ENCODE data around the gene KIF5B. TPM values are rescaled to one million over a fixed set of nuclear protein-coding genes. Genes with fewer than 3 reads are reported as not detected.

KIF5B gene
- total RNA-seq, 1 experiment from 2014 or later: 63.2 TPM

DNA sequence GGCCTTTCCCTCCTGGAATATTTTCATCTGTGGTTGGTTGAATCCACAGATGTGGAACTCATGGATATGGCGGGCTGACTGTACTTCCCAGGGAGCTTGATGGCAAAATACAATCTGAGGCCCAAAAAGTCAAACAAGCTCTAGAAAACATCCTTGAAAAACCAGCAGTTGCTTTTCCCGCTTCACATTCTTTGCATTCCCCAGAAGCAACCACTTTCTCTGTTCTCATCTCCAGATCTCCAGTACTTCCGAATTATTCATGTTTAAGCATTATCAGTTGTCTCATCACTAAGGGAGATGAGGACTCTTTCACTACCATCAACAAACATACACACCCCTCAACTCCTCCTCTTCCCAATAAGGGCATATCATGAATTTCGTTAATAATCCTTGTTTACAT lies 55.3 kb downstream of the KIF5B start:
- CTCF ChIA-PET: interaction anchor here (1.2 to 4.7 kb wide), 2 partner anchors 139 to 210 kb away, joined by 4 to 25 read pairs; no protein-coding TSS in a partner anchor
- Mint-ChIP-seq H3K36me3 (no peaks in the 10 kb centered on the region), H3K9me3 (no peaks in the 10 kb centered on the region), H3K27me3 (ENCODE audit: low read depth) (no peaks in the 10 kb centered on the region), H3K27ac (peak overlapping the region; percentile 58), H3K4me1 (peaks cover 59% of the 10 kb centered on the region), H3K4me3 (no peak overlapping the region)
- ATAC-seq (no peak), DNase-seq (ENCODE audit: low spot score) (no peak)
- TF ChIP-seq TEAD1 (CRISPR knock-in tag; IDR thresholded peaks at IDR 0.05) (peak; percentile 81; the same call in 1 of the 2 replicates), EMX1 (CRISPR knock-in tag; IDR thresholded peaks at IDR 0.05) (no peak)
- POLR2A ChIA-PET: no interaction called here

DNA sequence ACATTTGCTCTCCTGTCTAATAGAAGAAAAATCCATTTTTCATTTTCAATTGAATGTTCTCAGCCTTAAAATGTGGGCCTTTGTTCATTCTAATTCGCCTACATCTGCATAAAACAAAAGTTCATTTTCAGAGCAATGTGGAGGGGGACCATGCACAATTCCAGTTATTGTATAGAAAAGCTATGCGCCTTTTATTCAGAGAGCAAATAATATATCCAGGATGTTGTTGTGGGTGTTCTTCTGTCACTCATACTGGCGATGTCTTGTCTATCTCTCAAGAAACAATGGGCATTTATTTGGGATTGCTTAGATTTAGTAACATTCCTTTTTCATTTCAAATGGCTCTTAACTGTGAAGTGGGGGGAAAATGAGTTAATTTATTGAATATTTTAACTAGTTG lies 56.4 kb downstream of the KIF5B start:
- Mint-ChIP-seq H3K36me3 (no peaks in the 10 kb centered on the region), H3K27ac (peak overlapping the region; percentile 58), H3K4me1 (peaks cover 59% of the 10 kb centered on the region), H3K27me3 (ENCODE audit: low read depth) (no peaks in the 10 kb centered on the region), H3K4me3 (no peak overlapping the region), H3K9me3 (no peaks in the 10 kb centered on the region)
- ChIA-PET POLR2A (no interaction called here), CTCF (no interaction called here)
- ATAC-seq (no peak), DNase-seq (ENCODE audit: low spot score) (no peak)
- TF ChIP-seq SMAD4 (CRISPR knock-in tag; IDR thresholded peaks at IDR 0.05) (no peak), CDX4 (CRISPR knock-in tag; IDR thresholded peaks at IDR 0.05; ENCODE audit: borderline replicate concordance) (no peak), ATF2 (CRISPR knock-in tag; IDR thresholded peaks at IDR 0.05; ENCODE audit: borderline replicate concordance, low read depth) (no peak), ESRRA (CRISPR knock-in tag; IDR thresholded peaks at IDR 0.05; ENCODE audit: borderline replicate concordance) (no peak), HMGA2 (CRISPR knock-in tag; IDR thresholded peaks at IDR 0.05) (no peak), USF1 (CRISPR knock-in tag; IDR thresholded peaks at IDR 0.05) (no peak), FOXJ3 (CRISPR knock-in tag; IDR thresholded peaks at IDR 0.05; ENCODE audit: borderline replicate concordance) (no peak), MYBL2 (CRISPR knock-in tag; IDR thresholded peaks at IDR 0.05) (no peak), ZNF416 (CRISPR knock-in tag; IDR thresholded peaks at IDR 0.05) (no peak), KAT7 (CRISPR knock-in tag; IDR thresholded peaks at IDR 0.05; ENCODE audit: borderline replicate concordance) (no peak), ATF1 (CRISPR knock-in tag; IDR thresholded peaks at IDR 0.05) (no peak), IRF1 (CRISPR knock-in tag; IDR thresholded peaks at IDR 0.05) (no peak), TCF7 (CRISPR knock-in tag; IDR thresholded peaks at IDR 0.05; ENCODE audit: low read depth) (no peak), ZNF532 (CRISPR knock-in tag; IDR thresholded peaks at IDR 0.05; ENCODE audit: borderline replicate concordance) (no peak), NR2C2 (CRISPR knock-in tag; IDR thresholded peaks at IDR 0.05) (no peak), NFATC4 (CRISPR knock-in tag; IDR thresholded peaks at IDR 0.05) (no peak)
- TF ChIP-seq, protein P1, sequence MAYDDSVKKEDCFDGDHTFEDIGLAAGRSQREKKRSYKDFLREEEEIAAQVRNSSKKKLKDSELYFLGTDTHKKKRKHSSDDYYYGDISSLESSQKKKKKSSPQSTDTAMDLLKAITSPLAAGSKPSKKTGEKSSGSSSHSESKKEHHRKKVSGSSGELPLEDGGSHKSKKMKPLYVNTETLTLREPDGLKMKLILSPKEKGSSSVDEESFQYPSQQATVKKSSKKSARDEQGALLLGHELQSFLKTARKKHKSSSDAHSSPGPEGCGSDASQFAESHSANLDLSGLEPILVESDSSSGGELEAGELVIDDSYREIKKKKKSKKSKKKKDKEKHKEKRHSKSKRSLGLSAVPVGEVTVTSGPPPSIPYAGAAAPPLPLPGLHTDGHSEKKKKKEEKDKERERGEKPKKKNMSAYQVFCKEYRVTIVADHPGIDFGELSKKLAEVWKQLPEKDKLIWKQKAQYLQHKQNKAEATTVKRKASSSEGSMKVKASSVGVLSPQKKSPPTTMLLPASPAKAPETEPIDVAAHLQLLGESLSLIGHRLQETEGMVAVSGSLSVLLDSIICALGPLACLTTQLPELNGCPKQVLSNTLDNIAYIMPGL (CRISPR knock-in tag; IDR thresholded peaks at IDR 0.05): no peak
